DOHH2 (cell line): ENCODE measurements around the gene MYL5.

Experiments used
- CTCF ChIP-seq: fragments of 200-600 bp; sonication (generic); IDR thresholded peaks from one replicate; pipeline ENCODE4 v1.5.1; 2014; ENCODE audit warnings: antibody characterized with exemption, mild to moderate bottlenecking, low read depth, low read length; ENCODE audit not compliant: poor library complexity, severe bottlenecking
- EZH2phosphoT487 ChIP-seq: fragments of 200-600 bp; sonication (generic); IDR thresholded peaks from 2 replicates; pipeline ENCODE4 v1.6.1; 2017; ENCODE audit warnings: borderline replicate concordance, mild to moderate bottlenecking, antibody characterized with exemption, low read length, moderate library complexity, mixed read lengths

GRCh38 chr4:685679-686412 is 11.5 kb downstream of the MYL5 start:
- TF ChIP-seq CTCF (no peak), EZH2phosphoT487 (no peak)
